OCI-LY7 (cell line): ENCODE results near the gene ABCA13. TPM values are rescaled to one million over a fixed set of nuclear protein-coding genes. Genes with fewer than 3 reads are reported as not detected.

Experiments
- BruUV-seq: library from RNA; stranded (reverse); fragments of 400-500 nt; replicated peaks from 2 replicates; lab custom pipeline; 2021; lab: Mats Ljungman, UMichigan
- CTCF ChIA-PET: fragments of 300-600 bp; sonication (Branson Sonifier 250); formaldehyde crosslinking; loops from one replicate; lab custom pipeline; 2022; ENCODE audit warnings: antibody characterized with exemption; ENCODE audit not compliant: unreplicated experiment; lab: Charles Lee
- POLR2A ChIA-PET: fragments of 300-600 bp; sonication (Branson Sonifier 250); formaldehyde crosslinking; loops from one replicate; lab custom pipeline; 2022; ENCODE audit warnings: antibody characterized with exemption; lab: Charles Lee
- DNase-seq: peaks from one replicate; pipeline ENCODE4 v3.0.0-alpha.2; 2015; ENCODE audit warnings: low spot score
- H2AFZ ChIP-seq: fragments of 200-600 bp; sonication (generic), shearing (Covaris generic); 2 replicates; pipeline ENCODE4 v1.6.1; 2014; ENCODE audit warnings: mild to moderate bottlenecking, antibody characterized with exemption, low read length, moderate library complexity
- H3K27ac ChIP-seq: fragments of 200-600 bp; sonication (generic); 2 replicates; pipeline ENCODE4 v1.5.1; 2014; ENCODE audit warnings: mixed run types, low read depth, mild to moderate bottlenecking, moderate library complexity, low read length, inconsistent platforms; ENCODE audit not compliant: poor library complexity, severe bottlenecking
- H3K36me3 ChIP-seq: fragments of 200-600 bp; sonication (generic); 2 replicates; pipeline ENCODE4 v1.6.1; 2014; ENCODE audit warnings: mild to moderate bottlenecking, antibody characterized with exemption, low read length, moderate library complexity, mixed read lengths; ENCODE audit not compliant: insufficient read depth
- H3K4me1 ChIP-seq: fragments of 200-600 bp; sonication (generic); 2 replicates; pipeline ENCODE4 v1.5.1; 2014; ENCODE audit warnings: mild to moderate bottlenecking, low read length; ENCODE audit not compliant: insufficient read depth, poor library complexity, severe bottlenecking
- H3K4me2 ChIP-seq: fragments of 200-600 bp; sonication (generic); 2 replicates; pipeline ENCODE4 v1.6.1; 2014; ENCODE audit warnings: mild to moderate bottlenecking, low read length
- H3K4me3 ChIP-seq: fragments of 200-600 bp; sonication (generic); 2 replicates; pipeline ENCODE4 v1.5.1; 2014; ENCODE audit warnings: mild to moderate bottlenecking, low read depth, low read length; ENCODE audit not compliant: poor library complexity, severe bottlenecking
- H3K79me2 ChIP-seq: fragments of 200-600 bp; sonication (generic); 2 replicates; pipeline ENCODE4 v1.6.1; 2016; ENCODE audit warnings: low read depth, mild to moderate bottlenecking, low read length, moderate library complexity, mixed read lengths; ENCODE audit not compliant: insufficient read depth
- H3K9me2 ChIP-seq: fragments of 200-600 bp; sonication (generic); 2 replicates; pipeline ENCODE4 v1.6.1; 2016; ENCODE audit warnings: mild to moderate bottlenecking, low read length, mixed read lengths; ENCODE audit not compliant: insufficient read depth
- H3K9me3 ChIP-seq: fragments of 200-600 bp; sonication (generic); 2 replicates; pipeline ENCODE4 v1.6.1; 2014; ENCODE audit warnings: mild to moderate bottlenecking, mixed run types, low read length, mixed read lengths
- H4K20me1 ChIP-seq: fragments of 200-600 bp; sonication (generic); 2 replicates; pipeline ENCODE4 v1.6.1; 2014; ENCODE audit warnings: mild to moderate bottlenecking, antibody characterized with exemption, low read length, moderate library complexity, mixed read lengths; ENCODE audit not compliant: insufficient read depth
- EZH2phosphoT487 ChIP-seq: fragments of 200-600 bp; sonication (generic); IDR thresholded peaks from 2 replicates; pipeline ENCODE4 v1.6.1; 2018; ENCODE audit warnings: low read depth, borderline replicate concordance, mild to moderate bottlenecking, mixed run types, antibody characterized with exemption, low read length, moderate library complexity, mixed read lengths
- intact Hi-C: fragments of 100-400 bp; cut with micrococcal nuclease; formaldehyde crosslinking; loops from one replicate; pipeline ENCODE4 v1.10.0; 2022; ENCODE audit not compliant: unreplicated experiment
- total RNA-seq, 2 experiments: library from RNA; depleted of rRNA in 1 of 2; stranded (reverse); fragments of >200 nt in 1 of 2; shearing (Covaris generic) in 1 of 2; gene quantifications; 2 replicates each; pipeline ENCODE4 v1.2.3, GENCODE V29; 2014 to 2022
- TF ChIP-seq, protein P1 (sequence below): fragments of 200-600 bp; sonication (generic); conservative IDR thresholded peaks from 2 replicates; pipeline ENCODE4 v1.5.1; 2014; ENCODE audit warnings: mild to moderate bottlenecking, antibody characterized with exemption, low read length, moderate library complexity, mixed read lengths

Gene ABCA13
- total RNA-seq, 2 experiments from 2014 or later: not detected

DNA sequence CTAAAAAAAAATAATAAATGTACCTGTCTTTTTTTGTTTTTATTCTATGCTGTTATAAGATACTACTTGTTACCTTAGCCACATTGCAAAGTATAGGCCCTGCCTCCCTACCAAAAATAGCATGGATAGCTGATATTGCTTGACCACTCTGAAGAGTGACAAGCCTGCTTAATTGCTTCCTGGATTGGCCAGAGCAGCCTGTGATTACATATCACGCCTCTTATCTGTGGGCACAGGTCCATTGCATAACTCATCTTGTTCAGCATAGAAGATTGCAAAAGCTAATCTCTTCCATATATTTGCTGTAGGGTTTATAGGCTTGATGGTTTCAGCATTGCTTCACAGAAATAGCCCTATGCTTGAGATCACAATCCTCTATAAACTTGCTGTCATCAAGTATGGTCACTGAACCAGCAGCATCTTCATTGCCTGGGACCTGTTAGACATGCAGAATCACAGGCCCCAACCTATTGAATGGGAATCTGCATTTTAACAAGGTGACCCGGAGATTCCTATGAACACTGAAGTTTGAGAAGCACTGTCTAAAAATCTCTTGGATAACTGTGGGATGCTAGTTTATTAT is 472.3 kb downstream of the ABCA13 start:
- no peaks in the 10 kb centered on the region for H3K36me3 ChIP-seq
- no peaks in the 10 kb centered on the region for H3K9me2 ChIP-seq
- no peaks in the 10 kb centered on the region for H3K4me1 ChIP-seq
- no peak overlapping the region for H3K4me3 ChIP-seq
- BruUV-seq: no TSS peak
- CTCF ChIA-PET: no interaction called here
- no peaks in the 10 kb centered on the region for H3K79me2 ChIP-seq
- no peak overlapping the region for H3K4me2 ChIP-seq
- POLR2A ChIA-PET: interaction anchor here (1.1 kb wide), 1 partner anchor 14 kb away, joined by 3 read pairs; no protein-coding TSS in a partner anchor
- H3K27ac ChIP-seq: no peak overlapping the region
- TF ChIP-seq, protein P1, sequence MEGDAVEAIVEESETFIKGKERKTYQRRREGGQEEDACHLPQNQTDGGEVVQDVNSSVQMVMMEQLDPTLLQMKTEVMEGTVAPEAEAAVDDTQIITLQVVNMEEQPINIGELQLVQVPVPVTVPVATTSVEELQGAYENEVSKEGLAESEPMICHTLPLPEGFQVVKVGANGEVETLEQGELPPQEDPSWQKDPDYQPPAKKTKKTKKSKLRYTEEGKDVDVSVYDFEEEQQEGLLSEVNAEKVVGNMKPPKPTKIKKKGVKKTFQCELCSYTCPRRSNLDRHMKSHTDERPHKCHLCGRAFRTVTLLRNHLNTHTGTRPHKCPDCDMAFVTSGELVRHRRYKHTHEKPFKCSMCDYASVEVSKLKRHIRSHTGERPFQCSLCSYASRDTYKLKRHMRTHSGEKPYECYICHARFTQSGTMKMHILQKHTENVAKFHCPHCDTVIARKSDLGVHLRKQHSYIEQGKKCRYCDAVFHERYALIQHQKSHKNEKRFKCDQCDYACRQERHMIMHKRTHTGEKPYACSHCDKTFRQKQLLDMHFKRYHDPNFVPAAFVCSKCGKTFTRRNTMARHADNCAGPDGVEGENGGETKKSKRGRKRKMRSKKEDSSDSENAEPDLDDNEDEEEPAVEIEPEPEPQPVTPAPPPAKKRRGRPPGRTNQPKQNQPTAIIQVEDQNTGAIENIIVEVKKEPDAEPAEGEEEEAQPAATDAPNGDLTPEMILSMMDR: no peak
- no peak for TF ChIP-seq EZH2phosphoT487
- no peak for DNase-seq
- intact Hi-C loops: no loop called here
- no peak overlapping the region for H2AFZ ChIP-seq
- no peaks in the 10 kb centered on the region for H3K9me3 ChIP-seq
- no peaks in the 10 kb centered on the region for H4K20me1 ChIP-seq

DNA sequence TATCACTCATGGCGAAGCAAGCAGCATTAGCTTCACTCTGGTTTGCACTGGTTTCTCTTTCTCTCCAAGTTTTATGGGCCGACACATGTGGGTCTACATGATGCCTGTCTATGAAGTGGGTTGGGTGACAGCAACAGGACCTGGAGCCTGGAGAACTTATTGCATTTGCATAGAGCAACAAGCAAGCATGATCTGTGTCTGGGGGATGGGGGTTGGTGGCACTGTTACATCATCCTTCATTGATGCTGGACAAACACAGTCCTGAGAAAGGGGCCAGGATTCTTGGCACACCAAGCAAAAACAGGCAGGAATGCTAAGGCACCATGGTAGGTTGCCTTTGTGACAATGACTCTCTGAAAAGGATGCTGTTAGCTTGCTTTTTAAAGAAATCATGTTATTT is 486.9 kb downstream of the ABCA13 start:
- H3K4me1 ChIP-seq: no peaks in the 10 kb centered on the region
- no peaks in the 10 kb centered on the region for H4K20me1 ChIP-seq
- H3K27ac ChIP-seq: no peak overlapping the region
- no peak overlapping the region for H2AFZ ChIP-seq
- intact Hi-C loops: no loop called here
- no peaks in the 10 kb centered on the region for H3K9me3 ChIP-seq
- H3K4me3 ChIP-seq: no peak overlapping the region
- ChIA-PET POLR2A (interaction anchor here (0.9 kb wide), 1 partner anchor 15 kb away, joined by 3 read pairs; no protein-coding TSS in a partner anchor), CTCF (no interaction called here)
- no peak for DNase-seq
- no peaks in the 10 kb centered on the region for H3K79me2 ChIP-seq
- TF ChIP-seq, protein P1: no peak
- no peak for TF ChIP-seq EZH2phosphoT487
- H3K9me2 ChIP-seq: no peaks in the 10 kb centered on the region
- no TSS peak for BruUV-seq
- H3K36me3 ChIP-seq: no peaks in the 10 kb centered on the region
- no peak overlapping the region for H3K4me2 ChIP-seq

DNA sequence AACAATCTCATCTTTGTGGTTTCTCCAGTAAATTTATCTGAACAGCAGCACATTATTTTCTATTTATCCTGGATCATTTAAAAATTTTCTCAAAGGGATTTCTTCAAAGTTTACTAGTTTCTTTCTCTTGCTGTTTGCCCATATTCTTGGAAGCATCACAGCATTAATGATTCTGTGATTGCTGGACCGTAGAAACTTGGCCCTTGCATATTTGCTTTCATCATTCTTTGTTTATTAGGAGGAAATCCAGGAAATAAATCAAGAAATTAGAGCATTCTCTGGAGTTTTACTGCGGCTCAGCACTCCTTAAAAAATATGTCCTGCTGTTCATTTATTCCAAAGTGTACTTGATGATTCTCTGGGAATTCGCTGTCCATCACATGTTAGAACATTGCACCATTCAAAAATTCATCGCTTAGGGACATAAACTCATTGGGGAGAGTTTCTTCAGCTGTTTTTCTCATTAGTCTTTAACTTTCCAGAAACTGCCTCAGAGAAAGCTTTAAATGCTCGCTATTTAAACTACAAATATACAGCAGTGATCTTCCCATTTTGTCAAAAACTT is 489.1 kb downstream of the ABCA13 start:
- CTCF ChIA-PET: no interaction called here
- H3K4me1 ChIP-seq: no peaks in the 10 kb centered on the region
- TF ChIP-seq EZH2phosphoT487: no peak
- TF ChIP-seq, protein P1: no peak

More for the DNA sequence above, 489.1 kb downstream of the ABCA13 start:
- POLR2A ChIA-PET: no interaction called here
- Histone ChIP-seq H3K4me3 (no peak overlapping the region), H3K36me3 (no peaks in the 10 kb centered on the region), H3K4me2 (no peak overlapping the region), H3K27ac (no peak overlapping the region), H3K9me3 (no peaks in the 10 kb centered on the region), H2AFZ (no peak overlapping the region), H4K20me1 (no peaks in the 10 kb centered on the region), H3K79me2 (no peaks in the 10 kb centered on the region), H3K9me2 (no peaks in the 10 kb centered on the region)
- intact Hi-C loops: no loop called here
- BruUV-seq: no TSS peak
- no peak for DNase-seq
